Stimulated activated CD4-positive, alpha-beta T cell treated with anti-CD3 and anti-CD28 coated beads, TNF-alpha, amount 100 ng/mL, for 1 hour (primary cell): ENCODE data around the gene MCM3AP.

Source experiments
- DNase-seq, 3 donors: peaks; one replicate each; pipeline ENCODE4 v3.0.0-alpha.2; 2020; ENCODE audit warnings: low read depth in 3 of 3, low spot score in 1 of 3

The MCM3AP gene

DNA sequence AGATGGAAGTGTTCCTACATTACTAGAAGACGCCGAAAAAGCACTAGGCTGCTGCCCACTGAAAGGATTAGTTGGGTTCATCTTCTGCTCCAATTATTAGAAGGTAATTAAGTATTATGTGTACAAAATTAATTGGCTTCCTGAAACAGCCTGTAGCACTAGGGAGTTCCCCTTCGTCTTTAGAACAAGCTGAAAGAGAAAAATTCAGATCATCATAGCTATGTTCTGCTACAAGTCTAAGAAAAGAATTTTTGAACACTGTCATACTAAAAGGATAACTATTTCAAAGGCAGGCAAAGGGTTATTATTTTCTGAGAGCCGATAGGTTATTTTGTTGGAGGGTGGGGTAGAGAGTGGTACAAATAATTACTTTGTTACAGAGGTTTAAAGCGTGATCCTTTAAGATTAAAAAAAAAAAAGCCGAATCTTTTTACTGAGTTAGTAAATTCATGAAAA is at the start of gene MCM3AP:
Gene MCM3AP (minus strand): TSS at position 406 of the 456 bp plus-strand sequence. CDS start 325 bp downstream, at position 81.
- no peak for DNase-seq

DNA sequence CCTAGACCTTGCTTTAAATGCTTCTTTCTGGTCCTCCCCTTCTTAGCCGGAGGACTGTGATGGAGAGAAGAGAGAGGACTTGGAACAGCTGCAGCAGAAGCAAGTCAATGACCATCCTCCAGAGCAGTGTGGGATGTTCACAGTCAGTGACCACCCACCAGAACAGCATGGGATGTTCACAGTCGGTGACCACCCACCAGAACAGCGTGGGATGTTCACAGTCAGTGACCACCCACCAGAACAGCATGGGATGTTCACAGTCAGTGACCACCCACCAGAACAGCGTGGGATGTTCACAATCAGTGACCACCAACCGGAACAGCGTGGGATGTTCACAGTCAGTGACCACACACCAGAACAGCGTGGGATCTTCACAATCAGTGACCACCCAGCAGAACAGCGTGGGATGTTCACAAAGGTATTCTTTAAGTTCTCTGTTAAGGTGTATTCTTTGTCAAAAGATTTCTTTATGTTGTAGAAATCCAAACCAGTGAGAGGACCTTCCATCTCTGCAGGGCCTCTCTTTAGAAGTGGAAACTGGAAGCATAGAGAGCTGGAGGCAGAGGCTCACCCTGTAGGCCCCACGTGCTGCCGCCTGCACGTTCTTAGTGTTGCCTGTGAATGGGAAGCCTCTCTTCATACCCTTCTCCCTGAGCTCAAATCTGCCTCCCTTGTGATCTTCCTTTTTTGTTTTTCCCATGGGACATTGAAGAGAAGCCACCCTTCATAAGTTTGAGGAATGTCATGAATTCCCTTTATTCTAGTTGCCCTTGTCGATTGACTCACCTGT is 49.1 kb upstream of the MCM3AP start:
- DNase-seq: no peak

DNA sequence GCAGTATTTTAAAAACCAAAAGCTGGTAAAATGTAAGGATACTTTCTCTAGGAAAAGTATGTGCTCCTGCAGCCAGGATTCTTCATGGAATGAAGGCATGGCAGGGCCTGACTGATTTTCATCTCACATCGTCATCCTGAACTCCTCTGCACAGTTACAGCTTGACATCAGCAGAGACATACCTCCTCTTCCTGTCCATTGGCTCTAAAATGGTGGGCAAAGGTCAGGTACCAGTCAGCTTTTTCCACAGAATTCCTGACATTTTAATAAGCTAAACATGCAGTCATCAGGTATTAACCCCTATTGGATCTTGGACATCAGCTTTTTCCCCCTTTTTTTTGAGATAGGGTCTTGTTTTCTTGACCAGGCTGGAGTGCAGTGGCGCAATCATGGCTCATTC is 44.4 kb upstream of the MCM3AP start:
- no peak for DNase-seq

DNA sequence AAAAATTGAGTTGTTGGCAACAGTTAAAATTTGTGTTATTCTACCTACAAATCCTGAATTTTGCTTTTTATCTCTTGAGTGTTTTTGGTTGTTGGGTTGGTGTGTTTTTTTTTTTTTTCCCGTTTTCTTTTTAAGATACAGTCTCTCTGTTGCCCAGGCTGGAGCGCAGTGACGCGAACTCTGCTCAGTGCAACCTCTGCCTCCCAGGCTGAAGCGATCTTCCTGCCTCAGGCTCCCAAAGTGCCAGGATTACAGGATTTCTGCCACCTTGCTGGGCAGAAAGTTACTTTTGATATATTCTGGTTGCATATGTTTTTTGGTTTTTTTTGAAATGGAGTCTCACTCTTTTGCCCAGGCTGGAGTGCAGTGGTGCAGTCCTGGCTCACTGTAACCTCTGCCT is 42.7 kb upstream of the MCM3AP start:
- DNase-seq: no peak

DNA sequence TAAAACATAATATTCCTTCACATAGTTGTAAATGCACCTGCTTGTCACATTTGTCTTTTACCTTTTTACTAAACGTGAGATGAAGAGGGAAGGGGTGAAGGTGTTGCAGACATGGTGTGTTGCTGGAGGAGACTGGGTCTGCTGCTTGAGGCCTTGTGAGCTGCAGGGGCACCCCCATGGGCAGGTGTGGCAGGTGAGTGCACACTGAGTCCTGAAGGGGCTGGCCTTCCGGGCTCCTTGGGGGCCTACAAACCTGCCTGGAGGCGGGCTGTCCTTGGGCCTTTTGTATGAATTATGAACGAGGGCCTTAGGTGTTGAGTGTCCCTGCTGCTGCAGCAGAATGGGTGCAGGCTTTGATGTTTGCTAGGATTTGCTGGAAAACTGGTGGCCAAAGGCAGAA is 42.3 kb upstream of the MCM3AP start:
- DNase-seq: no peak

DNA sequence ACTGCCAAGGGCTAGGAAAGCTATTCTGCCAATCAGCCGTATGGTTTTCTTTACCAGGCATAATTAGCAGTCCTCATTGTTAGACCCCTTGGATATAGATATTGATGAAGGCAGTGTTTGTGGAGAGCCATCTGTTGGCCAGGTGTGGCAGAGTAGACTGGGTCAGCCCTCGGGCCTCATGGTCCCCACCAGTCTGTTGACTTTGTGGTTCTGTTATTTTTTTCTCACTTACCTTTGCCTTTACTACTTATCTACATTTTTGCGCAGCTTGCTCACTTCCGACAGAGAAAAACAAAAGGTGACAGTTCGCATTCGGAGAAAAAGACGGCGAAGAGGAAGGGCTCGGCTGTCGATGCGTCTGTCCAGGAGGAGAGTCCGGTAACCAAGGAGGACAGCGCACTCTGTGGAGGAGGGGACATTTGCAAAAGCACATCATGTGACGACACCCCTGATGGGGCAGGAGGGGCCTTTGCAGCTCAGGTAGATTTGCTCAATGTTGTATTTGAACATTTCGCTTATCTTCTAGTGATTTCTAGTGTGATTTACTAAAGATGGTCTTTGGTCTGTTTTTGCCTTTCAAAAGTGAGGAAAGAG is 40.8 kb upstream of the MCM3AP start:
- no peak for DNase-seq

DNA sequence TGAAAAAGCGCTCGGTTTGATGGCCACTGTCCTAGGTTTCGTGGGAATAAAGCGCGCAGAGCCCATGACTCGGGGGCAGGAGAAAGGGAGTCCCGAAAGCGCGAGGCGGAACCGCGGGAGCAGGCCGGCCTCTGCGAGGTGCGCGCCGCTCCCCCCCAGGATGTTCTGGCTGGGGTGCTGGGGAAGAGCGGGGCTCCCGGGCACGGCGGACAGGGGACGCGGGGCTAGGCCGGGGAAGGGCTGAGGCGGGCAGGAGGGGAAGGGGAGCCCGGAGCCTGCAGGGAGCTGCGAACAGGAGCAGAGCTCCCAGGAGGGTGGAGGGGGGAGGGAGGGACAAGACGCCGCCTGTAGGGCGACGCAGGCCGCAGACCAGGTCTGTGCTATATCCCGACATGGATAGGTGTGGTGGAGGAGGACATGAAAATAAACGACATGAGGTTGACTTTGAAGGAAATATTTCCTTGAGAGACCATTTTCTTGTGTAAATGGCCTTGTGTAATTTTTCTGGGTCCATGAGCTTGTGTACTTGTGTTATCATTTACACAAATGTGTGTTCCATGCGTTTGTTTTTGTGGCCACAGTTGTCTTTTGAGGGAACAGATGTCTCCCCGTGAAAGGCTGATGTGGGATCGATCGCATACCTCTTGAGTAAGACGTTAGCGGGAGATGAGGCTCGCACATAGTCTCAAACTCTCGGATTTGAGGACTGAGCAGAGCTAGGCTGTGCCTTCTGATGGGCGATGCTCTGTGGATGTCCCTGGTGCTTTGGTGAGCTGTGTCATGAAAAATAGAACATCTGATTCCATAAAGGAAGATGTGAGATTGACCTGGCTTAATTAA is 39.9 kb upstream of the MCM3AP start:
- peak in 1 of 3 donors; percentile 25 for DNase-seq

DNA sequence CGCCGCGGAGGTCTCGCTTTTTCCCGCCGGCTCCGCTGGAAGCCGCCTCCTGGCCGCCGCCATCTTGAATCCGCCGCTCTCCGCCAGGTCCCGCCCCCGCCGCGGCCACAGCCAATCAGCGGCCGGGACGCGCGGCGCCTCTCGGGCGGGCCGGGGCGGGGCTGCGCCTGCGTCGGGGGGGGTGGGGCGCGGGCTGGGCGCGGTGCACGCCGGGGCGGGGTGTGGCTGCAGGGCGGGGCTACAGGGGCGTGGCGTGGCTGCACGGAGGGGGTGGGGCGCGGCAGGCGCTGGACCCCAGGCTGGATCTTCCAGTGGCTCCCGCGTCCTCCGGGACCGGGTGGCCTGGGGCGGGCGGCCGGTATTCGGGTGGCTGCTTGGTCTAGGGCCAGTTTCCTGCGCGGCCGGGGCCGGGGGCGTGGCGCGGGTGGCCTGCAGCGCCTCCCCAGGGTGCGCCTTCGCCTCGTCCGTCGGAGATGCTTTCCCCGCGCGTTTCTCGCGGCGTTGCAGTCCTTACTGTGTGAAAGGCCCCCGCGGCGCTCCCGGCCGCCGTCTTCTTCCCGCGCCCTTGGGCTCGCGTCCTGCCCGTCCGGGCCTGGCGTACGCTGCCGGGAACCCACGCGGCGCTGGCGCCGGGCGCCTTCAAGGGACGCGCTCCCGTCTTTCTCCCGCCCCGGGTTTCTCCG is 39.1 kb upstream of the MCM3AP start:
- peak; percentile 73 to 87 (median 79) for DNase-seq

DNA sequence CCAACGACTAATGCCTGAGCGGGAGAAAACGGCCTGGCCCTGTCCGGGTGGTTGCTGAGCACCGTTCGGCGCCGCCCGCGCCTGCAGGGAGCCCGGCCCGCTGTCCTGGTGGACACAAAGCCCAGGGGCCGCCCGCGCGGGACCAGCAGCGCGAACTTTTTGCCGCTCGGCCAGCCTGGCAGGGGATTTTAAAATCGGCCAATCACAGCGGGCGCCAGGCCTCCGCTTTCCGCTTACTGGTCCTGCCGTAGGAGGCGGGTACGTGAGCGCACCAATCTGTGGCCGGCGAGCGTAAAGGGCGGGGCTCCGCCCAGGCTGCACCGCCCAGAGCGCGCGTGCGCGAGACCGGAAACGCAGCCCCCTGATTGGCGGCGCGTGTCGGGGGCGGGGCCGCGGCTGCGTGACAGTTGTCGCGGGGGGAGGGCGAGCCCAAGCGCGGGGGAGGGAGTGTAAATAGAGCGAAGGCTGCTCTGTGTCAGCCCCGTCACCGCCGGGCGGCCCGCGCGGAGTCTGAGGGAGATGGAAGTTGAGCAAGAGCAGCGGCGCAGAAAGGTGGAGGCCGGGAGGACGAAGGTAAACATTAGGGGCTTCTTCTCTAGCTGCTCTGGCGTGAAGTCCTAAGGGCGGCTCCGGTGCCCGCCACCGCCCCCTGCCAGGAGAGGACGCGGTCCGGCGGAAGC is 38.4 kb upstream of the MCM3AP start, which contains the start of the genes C21orf58 and PCNT:
Gene C21orf58 (minus strand): TSS at position 161 of the 680 bp plus-strand sequence. CDS start 1,132 bp downstream, outside the sequence.
Gene PCNT (plus strand): TSS at position 447 of the 680 bp plus-strand sequence. CDS start 73 bp downstream, at position 520.
- peak; percentile 94 to 96 (median 95) for DNase-seq

DNA sequence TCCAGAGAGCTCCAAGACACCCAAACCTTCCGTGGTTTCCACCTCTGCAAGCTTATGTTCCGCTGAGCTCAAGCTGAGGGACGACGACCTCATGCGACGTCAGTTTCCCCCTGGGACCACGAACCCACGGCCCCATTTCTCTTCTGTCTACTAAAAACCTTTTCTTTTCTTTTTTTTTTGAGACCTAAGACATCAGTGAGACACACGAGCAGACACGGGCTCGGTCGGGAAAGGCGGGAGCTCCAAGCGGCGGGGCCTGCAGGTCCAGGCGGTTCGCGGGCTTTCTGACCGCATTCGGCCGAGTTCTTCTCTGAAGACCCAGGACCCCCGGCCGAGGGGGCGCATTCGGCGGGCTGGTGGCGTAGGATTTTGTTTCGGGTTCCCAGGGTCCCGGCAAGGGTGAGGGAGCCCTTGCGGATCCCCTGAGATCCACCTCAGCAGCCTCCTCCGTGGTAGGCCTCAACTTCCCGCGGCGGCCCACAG is 37.9 kb upstream of the MCM3AP start:
- no peak for DNase-seq

DNA sequence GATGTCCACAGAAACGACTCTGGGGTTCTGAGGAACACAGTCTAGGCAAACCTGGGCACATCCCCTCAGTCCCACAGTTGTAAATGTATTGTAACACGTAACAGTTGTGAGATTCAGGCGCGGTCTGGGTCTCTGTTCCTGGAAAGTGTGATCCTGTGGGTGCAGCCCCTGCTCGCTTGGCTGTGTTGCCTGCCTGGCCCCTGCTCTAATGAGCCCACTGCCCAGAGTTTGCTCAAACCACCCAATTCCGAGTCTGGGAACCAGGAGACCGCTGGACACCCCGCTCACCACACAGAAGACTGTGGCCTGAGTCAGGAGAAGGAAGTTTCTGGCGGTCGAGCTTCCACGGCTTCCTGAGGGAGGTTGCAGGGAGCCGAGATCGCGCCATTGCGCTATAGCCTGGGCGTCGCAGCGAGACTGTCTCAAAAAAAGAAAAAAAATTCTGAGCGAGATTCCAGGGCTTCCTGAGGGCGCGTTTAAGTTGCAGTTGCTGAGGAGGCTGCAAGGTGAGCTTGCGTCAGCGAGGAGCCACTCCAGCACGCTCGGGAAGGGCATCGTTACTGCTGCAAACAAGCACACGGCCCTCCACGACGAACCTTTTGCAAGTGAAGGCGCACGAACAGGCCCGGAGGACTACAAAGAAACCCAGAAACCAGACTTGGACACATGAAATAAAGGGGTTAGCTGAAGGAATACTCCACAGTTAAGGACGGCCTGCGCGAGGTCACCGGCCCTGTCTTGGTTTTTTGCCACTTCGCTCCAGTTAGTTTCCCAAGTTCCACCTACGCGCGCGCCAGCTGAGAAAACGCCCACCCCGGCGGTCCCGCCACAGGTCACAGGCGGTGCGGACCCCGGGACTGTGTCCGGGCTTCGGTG is 37.2 kb upstream of the MCM3AP start:
- DNase-seq: no peak

DNA sequence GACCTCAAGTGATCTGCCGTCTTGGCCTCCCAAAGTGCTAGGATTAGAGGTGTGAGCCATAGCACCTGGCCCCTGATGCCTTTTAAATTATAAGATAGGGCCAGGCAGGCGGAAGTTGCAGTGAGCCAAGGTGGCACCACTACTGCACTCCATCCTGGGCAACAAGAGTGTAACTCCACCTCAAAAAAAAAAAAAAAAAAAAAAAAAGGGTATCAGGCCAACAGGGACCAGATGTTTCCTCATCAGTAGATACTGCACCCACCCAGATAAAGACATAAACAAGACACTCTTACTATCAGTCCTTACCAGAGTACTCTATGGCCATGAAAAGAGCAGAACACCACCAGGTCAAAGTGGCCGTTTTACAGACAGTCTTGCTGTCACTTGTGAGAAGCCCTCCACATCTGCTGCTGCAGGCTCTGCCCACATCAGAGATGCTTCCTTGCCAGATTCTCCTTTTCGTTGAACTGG is 35.0 kb upstream of the MCM3AP start:
- DNase-seq: no peak

DNA sequence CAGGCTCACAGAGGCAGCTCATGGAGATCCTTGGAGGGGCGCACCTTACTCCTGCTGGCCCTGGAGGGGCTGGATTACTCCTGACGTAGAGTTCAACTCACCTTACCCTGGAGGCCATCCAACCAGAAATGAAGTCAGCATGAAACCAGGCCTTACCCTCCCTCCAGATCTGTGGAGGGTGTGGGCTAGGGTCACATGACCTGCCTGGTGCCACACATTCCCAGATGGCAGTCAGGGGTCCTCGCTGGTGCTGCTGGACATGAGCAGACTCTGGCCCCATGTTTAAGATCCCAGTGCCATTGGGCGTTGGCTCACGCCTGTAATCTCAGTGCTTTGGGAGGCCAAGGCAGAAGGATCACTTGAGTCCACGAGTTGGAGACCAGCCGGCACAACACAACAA is 33.8 kb upstream of the MCM3AP start:
- DNase-seq: no peak

DNA sequence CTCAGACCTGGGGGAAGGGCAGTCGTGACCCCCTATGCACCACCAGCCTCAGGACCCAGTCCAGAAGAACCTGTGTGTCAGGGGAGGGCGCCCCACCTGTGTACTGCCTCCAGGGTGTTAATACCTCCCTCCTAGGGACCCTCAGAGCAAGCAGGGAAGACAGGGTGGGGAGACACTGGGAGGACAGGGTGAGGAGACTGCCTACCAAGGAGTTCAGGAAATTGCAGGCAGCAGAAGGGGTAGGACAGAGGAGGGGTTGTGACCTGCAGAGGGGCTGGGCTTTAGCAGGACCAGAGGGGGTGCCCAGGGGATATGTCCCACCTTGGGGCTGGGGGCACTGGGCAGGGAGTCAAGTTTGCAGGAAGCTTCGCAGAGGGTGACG is 33.0 kb upstream of the MCM3AP start:
- DNase-seq: no peak

DNA sequence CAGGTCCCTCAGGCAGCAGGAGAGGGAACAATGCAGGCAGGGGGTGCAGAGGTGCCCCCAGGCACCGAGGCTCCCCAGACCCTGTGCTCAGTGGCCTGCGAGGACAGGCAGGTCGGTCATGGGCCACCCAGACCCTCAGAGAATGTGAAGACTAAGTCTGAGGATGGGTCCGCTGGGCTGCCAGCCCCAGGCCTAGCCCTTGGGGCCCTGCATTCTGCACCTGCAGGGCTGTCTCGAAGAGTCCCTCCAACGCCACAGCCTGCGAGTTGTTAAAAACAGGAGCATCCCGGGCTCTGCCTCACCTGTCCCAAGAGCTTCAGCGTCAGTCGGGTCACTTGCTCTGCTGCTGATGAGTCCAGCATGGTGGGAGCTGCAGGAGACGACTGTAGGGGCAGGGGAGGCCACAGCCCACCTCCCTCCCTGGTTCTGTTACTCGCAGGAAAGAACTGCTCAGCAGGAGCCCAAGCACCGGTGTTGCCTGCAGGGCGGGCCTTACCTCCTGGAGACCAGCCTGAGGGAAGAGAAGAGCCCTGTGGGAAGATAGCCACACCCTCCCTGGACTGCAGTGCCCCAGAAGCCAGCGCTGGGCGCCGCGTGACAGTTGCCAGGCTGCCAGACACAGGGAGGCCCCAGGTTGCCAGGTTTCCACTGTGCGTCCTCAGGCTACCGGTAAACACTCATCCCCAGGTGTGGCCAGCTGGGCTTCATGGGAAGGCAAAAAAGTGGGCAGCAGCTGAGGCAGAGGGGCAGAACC is 32.5 kb upstream of the MCM3AP start:
- DNase-seq: no peak

DNA sequence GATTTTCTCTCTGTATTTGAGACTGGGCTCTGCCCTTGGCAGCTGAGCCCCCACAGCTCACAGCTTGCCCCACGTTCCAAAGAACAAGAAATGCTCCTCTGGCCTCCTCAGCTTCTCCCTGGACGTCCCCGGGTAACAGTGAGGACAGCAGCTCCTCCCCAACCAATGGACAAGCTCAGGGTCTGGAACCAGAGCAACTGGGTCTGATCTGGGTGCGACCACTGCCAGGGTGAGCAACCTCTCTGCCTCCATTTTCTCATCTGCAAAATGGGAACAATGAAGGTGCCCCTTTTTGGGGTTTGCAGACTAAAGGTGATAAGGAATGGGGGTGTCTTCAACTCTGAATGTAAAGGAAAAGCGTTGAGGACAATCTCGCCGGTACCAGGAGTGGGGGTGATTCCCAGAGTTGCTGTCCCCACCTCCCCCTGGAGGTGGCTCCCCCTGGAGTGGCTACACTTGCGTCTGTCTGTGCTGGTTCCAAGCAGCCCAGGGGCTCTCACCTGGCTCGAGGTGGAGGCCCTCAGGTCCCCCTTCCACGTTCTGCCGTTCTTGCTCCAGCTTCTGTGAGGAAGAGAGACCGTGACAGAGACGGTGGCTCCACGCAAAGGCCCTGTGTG is 31.4 kb upstream of the MCM3AP start:
- no peak for DNase-seq

DNA sequence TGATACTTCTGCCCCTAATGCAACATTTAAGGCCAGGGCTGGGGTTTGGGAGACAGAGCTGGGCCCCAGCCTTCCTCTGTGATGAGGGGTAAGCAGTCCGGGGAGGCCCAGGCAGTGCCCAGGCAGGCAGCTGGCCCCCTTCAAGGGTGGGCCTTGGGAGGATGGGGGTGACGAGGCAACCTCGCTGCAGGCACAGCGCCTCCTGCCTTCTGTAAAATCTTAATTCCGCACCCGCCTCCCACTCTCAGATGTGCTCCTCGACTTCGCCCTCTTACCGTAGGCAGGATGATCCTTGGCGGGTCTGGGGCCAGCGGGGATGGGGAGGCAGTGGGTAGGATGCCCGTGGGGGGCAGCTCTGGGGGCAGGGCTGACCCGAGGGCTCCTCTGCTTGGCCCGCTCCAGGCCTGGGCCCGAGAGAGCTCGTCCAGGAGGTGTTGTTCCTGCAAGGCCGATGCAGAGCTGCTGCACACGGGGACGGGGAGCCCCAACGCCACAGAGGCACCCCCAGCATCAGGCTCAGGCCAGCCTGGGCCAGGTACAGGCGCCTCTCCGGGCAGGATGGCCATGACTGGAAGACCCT is 29.1 kb upstream of the MCM3AP start:
- no peak for DNase-seq

DNA sequence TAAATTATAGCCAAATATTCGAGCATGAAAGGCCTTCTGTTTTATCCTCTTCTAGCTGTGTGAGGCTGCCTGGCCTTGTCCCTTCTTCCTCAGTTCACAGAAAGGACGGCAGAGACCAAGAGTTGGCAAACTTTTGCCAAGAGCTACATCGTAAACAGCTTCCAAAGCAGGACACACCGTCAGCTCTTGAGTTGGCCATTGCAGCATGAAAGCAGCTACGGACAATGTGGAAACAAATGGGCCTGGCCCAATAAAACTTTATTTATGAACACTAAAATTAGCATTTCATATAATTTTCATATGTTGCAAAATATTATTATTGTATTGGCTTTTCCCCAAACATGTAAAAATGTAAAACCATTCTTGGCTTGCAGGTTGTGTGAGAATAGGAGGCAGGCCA is 27.5 kb upstream of the MCM3AP start:
- no peak for DNase-seq
